Subcutaneous adipose tissue (tissue), 4 donors: ENCODE measurements around the gene POLR3E. TPM values are rescaled to one million over a fixed set of nuclear protein-coding genes. Genes with fewer than 3 reads are reported as not detected.

Experiments
- total RNA-seq, 4 donors: library from RNA; depleted of rRNA; stranded (reverse); fragments of >200 nt; gene quantifications; one replicate each; pipeline ENCODE4 v1.1.0, GENCODE V29; 2016
- TF ChIP-seq, protein P1 (sequence below): fragments of 450-650 bp; IDR thresholded peaks from one replicate; pipeline ENCODE4 v1.5.1; 2016; ENCODE audit warnings: low read depth, mild to moderate bottlenecking, control low read depth, antibody characterized with exemption, moderate library complexity

The POLR3E gene
- total RNA-seq, 4 donors from 2014 or later = 29.2 to 48.4 (median 40.5) TPM

DNA sequence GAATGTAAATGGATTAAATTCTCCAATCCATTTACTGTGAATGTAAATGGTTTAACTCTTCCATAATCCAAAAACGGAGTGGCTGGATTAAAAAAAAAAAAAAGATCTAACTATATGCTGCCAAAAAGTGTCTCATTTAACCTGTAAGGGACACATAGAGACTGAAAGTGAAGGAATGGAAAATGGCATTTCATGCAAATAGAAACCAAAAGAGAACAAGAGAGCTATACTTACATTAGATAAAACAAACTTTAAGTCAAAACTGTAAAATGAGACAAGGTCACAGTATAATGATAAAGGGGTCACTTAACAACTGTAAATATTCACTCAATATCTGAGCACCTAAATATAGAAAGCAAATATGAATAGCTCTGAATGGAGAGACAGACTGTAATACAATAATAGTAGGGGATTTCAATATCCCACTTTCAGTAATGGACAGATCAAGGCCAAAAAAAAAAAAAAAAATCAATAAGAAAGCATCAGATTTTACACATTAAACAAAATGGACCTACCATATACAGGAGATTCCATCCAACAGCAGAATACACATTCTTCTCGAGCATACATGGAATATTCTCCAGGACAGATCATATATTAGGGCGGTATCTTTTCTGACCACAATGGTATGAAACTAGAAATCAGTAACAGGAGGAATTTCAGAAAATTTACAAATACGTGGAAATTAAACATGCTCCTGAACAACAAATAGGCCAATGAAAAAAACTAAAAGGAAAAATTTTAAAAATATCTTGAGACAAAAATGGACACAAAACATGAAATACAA is 40.8 kb downstream of the POLR3E start:
- TF ChIP-seq, protein P1, sequence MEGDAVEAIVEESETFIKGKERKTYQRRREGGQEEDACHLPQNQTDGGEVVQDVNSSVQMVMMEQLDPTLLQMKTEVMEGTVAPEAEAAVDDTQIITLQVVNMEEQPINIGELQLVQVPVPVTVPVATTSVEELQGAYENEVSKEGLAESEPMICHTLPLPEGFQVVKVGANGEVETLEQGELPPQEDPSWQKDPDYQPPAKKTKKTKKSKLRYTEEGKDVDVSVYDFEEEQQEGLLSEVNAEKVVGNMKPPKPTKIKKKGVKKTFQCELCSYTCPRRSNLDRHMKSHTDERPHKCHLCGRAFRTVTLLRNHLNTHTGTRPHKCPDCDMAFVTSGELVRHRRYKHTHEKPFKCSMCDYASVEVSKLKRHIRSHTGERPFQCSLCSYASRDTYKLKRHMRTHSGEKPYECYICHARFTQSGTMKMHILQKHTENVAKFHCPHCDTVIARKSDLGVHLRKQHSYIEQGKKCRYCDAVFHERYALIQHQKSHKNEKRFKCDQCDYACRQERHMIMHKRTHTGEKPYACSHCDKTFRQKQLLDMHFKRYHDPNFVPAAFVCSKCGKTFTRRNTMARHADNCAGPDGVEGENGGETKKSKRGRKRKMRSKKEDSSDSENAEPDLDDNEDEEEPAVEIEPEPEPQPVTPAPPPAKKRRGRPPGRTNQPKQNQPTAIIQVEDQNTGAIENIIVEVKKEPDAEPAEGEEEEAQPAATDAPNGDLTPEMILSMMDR = no peak

DNA sequence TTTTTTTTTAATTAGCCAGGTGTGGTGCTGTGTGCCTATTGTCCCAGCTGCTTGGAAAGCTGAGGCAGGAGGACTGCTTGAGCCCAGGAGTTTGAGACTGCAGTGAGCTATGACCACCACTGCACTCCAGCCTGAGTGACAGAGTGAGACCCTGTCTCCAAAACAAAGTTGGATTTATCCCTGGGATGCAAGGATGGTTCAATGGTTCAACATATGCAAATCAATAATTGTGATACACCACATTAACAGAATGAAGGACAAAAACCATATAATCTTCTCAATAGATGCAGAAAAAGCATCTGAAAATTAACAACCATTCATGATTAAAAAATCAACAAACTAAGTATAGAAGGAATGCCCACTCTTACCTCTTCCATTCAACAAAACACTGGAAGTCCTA is 43.7 kb downstream of the POLR3E start:
- TF ChIP-seq, protein P1 = no peak

DNA sequence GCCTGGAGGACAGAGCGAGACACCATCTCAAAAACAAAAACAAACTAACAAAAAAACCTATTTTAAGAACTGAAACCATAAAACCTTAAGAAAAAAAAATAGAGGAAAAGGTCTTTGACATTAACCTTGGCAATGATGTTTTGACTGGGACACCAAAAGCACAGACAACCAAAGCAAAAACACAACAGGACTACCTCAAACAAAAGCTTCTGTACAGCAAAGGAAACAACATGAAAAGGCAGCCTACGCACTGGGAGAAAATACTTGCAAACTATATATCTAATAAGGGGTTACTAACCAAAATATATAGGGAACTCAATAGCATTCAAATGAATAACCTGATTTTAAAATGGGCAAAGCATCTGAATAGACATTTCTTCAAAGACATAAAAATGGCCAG is 44.9 kb downstream of the POLR3E start:
- TF ChIP-seq, protein P1 = no peak

DNA sequence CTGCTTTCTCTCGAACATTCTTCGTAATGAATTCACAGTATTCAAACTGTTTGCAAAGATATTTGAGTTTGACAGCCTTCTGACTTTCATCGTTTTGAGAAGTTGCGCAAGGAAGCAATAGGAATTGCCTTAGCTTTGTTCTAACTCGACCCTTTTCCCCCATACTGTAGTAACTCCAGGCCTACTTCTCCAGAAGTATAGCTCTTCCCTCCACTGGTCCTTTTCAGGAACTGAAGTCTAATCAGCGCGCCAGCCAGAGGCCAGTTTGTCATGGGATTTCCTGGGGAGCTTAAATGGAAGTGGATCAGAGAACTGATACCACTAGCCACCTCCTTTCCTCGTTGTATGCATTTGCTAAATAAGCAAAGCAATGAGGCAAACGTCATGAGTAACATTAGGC is 49.3 kb downstream of the POLR3E start:
- TF ChIP-seq, protein P1 = no peak

DNA sequence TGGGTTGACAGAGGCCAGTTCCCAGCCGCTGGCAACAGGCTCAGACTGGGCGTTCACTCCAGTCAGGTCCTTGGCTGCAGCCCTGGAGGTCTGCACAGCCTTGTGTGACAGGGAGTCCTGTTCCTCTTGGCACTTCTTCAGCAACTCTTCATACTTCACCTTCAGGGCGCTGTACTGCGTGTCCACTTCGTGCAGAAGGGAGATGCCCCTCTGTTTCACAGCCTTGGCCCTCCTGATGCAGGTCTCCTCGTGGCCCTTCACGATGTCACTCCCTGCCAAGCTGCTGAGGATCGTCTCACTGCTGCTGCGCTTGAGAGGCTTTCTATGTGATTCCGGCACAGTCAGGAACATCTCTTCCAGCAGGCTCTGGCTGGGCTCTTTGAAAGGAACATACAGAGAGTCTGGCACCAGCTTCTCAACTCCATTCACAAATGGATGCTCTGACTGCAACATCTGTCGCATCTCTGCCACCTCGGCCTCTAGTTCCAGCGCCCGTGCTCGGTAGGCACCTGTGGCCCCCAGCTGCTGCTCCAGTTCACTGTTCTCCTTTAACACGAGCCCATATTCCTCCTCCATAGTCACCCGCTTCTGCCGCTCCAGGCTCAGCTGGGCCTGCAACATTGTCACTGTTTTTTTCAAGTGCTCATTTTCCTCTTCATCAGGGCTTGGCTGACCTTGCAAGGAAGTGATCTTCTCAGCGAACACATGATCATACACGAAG is 50.1 kb downstream of the POLR3E start:
- TF ChIP-seq, protein P1 = no peak

DNA sequence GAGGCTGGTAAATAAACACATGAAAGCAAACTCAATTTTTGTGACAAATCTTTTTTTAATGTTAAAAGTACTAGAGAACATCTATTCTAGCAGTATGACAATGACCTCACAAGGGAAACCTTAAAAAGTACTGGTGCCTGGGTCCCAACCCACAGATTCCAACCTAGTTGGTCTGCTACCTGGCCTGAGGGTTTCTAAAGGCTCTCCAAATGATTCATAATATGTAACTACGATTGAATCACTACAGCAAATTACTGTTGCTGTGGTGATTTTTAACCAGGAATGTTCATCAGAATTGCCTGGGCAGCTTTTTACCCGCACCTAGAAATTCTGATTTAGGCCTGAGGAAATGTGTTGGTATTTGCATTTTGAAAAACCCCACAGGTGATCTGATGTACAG is 51.1 kb downstream of the POLR3E start:
- TF ChIP-seq, protein P1 = no peak

DNA sequence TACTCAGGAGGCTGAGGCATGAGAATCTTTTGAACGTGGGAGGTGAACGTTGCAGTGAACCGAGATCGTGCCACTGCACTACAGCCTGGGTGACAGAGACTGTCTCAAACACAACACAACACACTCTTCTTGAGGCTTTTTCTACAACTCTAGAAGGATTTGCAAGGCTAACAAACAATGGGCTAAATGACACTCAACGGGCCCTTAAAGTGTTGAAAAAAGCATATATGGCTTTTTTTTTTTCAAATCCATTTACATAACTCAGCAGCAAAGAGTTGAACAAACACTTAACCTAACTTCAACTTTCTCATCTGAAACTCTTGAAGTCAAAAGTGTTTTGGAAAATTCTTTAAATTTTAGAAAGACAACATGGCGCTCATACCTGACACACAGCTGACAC is 54.9 kb downstream of the POLR3E start:
- TF ChIP-seq, protein P1 = no peak
